HG02884 (cell line): ENCODE measurements around the gene ZNF112.

ENCODE experiments used
- ATAC-seq: cut with Tn5 transposase; IDR thresholded peaks from one replicate; pipeline ENCODE4 v1.9.1; 2021; ENCODE audit warnings: mild to moderate bottlenecking, moderate library complexity; ENCODE audit not compliant: unreplicated experiment

Gene ZNF112

DNA sequence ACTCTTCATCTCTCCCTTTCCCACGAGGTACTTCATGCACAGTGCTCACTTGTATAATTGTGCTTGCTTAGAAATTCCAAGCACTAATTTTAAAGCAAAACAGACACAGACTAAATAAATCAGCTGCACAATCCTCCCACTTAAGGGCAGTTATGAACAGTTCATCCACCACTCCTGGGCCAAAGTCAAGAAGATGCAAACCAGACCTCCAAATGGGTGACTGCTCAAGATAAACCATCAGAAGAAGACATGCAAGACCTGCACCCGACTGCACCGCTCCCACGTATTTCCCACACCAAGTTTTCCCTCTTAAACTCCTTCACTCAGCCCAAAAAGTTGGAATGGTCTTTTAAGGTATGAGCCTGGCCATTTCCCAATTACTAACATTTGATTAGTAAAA is 71.5 kb downstream of the ZNF112 start:
- no peak for ATAC-seq

DNA sequence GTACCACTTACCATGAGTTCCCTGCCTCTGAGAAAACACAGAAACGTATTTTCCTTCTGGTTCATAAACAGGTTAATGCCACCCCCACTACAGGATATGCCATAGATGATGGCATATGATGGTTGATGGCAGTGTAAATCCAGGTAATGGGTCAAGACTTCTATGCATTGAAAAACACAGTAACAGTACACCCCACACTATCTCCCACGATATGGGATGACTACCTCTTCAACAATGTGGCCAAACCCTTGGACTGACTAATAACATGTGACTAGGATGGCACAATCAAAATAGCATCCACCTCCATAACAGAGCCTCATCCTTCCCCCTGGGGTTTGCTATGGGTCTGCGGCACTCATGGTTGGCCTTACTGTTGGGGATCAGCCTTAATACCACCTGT is 73.6 kb downstream of the ZNF112 start:
- no peak for ATAC-seq

DNA sequence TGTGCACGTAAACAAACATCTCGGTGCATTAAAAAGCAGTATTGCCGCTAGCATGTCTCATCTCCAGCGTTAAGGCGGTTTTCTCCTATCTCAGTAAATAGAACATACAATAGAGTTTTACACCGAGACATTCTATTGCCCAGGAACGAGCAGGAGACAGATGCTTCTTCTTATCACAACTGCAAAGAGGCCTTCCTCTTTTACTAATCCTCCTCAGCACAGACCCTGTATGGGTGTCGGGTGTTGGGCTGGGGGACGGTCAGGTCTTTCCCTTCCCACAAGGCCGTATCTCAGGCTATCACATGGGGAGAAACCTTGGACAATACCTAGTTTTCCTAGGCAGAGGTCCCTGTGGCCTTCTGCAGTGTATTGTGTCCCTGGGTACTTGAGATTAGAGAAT is 75.6 kb downstream of the ZNF112 start:
- ATAC-seq, result no peak

DNA sequence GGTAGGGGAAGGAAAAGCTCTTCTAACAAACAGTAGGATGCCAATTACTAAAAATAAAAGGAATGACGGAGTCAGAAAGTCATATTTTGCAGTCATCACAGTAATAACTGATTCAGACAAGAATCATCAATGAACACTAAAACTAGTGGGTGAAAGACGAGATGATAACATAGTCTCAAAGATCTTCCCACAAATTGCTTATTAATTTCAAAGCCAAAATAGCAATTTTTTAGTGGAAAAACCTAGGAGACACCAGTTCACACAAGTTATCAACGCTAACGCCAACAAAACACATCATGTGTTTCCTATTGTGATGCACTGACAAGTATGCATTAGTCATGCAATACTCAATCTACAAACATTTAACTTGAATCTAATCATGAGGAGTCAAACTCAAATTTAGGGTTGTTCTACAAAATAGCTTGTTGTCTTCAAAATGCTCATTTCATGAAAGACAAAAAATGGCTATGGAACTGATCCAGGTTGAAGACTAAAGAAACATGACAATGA is 78.2 kb downstream of the ZNF112 start:
- ATAC-seq, result no peak

DNA sequence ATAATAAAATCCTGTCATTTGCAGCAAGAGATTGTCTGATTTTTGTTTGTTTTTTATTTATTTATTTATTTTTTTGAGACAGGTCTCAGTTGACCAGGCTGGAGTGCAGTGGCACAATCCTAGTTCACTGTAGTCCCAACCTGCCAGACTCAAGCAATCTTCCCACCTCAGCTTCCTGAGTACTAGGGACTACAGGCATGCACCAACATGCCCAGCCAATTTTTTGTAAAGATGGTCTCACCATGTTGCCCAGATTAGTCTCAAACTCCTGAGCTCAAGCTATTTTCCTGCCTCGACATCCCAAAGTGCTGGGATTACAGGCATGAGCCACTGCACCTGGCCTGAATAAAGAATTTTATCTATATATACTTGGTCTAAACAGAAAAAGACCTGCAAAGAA is 79.1 kb downstream of the ZNF112 start:
- no peak for ATAC-seq
